HG03064 (cell line): ENCODE data around the gene UBE2S.
"Not testable (repeated sequence)": the region's sequence is repeated elsewhere in the genome, so short reads cannot be mapped to it uniquely, and the experiment has no call there.

ENCODE experiments used
- ATAC-seq: cut with Tn5 transposase; IDR thresholded peaks from one replicate; pipeline ENCODE4 v1.9.1; 2021; ENCODE audit warnings: low read depth; ENCODE audit not compliant: unreplicated experiment

UBE2S gene

GRCh38 chr19:55440411-55441105 lies 33.0 kb upstream of the UBE2S start:
- no peak for ATAC-seq

GRCh38 chr19:55439052-55439451 lies 31.5 kb upstream of the UBE2S start:
- no peak for ATAC-seq

DNA sequence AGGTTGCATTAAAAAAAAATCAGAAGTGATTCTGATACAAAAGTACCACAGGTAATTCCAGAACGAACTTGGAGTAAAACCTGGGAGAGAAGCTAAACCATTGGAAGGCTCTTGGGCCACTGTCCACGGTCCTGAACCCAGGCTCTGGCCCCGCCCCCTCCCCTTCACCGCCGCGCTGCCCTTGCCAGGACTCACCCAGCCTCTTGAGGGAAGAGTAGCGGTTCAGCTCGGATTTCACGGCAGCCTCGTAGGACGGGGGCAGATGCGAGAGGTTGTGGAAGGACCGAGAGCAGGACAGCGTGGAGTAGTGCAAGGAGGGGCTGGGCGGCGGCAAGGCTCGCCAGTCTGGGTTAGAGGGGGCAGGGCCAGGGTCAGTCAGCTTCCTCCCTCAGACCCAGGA lies 29.8 kb upstream of the UBE2S start:
- ATAC-seq, result no peak

DNA sequence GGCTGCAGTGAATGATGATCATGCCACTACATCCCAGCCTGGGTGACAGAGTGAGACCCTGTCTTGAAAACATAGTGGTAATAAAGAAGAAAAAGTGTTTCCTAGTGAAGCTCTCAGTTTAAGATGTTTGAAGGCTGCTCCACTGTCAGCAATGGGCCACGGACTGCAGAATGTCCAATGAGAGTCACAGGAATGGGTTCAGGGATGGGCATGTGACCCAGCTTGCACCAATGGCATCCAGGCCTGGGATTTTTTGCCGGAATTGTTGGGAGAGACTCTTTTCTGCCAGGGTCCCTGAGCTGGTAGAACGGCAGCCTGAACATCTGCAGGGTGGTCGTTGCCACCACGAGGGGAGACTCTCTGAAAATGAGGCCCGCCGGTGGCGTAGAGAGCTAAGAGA lies 29.3 kb upstream of the UBE2S start:
- ATAC-seq, result no peak

GRCh38 chr19:55435020-55435419 lies 27.4 kb upstream of the UBE2S start:
- ATAC-seq, result no peak

DNA sequence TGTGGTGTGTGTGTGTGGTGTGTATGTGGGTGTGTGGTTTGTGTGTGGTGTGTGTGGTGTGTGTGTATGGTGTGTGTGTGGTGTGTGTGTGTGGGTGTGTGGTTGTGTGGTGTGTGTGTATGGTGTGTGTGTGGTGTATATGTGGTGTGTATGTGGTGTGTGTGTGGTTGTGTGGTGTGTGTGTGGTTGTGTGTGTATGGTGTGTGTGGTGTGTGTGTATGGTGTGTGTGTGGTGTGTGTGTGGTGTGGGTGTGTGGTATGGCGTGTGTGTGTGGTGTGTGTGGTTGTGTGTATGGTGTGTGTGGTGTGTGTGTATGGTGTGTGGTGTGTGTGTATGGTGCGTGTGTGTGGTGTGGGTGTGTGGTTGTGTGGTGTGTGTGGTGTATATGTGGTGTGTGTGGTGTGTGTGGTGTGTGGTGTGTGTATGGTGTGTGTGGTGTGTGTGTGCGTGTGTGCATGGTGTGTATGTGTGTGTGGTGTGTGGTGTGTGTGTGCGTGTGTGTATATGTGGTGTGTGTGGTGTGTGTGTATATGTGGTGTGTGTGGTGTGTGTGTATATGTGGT lies 26.9 kb upstream of the UBE2S start:
- no peak for ATAC-seq

DNA sequence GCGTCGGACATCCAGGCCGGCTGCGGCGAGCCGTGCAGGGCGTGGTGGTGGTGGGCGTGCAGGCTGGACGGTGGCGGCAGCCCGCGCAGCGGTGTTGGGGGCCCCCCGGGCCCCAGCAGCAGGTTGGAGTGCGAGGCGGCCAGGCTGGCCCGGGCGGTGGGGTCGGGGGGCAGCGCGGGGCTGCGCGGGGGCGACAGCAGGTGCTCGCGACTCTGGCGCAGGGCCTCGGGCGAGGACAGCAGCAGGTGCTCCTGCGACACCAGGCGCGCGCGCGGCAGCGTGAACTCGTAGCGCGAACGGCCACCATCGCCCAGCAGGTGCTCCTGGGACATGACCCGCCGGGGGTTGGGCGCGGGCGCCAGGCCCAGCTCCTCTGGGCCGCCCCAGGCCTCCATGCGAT lies 25.7 kb upstream of the UBE2S start:
- ATAC-seq, result no peak

DNA sequence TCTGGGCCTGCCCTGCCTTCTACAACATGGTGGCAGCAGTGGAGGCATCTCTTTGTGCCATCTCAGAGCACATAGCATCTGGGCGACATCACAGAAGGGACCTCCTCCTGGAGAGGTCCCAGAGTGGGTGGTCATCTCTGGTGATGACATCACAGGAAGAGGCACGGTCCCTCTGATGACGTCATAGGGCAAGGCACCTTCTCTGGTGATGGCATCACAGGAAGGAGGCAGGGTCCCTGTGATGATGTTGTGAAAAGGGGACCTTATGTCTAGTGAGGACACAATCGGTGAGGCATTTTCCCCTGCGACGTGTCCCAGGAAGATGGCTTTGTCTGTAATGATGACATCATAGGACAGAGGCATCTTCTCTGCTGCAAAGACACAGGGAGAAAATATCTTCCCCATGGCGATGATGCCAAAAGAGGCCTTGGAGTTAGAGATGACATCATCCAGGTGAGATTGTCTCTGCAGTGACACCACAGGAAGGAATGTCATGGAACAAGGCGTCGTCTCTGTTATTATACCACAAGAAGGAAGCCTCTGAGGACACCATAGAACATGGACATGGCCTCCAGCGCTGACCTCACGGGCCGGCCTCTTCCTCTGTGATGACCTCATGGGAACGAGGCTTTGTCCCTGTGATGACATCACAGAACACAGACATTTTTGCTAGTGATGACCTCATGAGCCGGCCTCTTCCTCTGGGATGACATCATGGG lies 24.8 kb upstream of the UBE2S start:
- no peak for ATAC-seq

- ATAC-seq, result no peak
Observed at GRCh38 chr19:55431183-55431582, 23.6 kb upstream of the UBE2S start.

DNA sequence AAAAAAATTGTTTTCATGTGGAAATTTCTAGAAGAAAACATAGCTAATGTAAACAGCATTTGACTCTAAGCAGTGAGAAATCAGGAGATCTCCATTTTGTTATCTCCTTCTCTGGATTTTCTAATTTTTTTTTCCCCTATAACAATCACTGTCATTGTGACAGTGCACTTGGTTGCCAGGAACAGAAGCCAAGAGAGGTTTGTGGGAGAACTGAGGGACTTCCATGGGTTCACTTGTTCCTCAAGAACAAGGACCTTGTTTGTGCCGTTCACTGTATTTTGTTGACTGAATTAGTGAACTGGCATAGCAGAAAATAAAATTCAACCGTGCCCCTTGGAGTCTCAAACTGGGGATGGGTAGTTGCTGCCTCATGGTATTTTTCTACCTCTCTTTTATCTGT lies 18.5 kb upstream of the UBE2S start:
- ATAC-seq, result no peak

- ATAC-seq, result no peak
Observed at GRCh38 chr19:55424518-55424917, 16.9 kb upstream of the UBE2S start.

DNA sequence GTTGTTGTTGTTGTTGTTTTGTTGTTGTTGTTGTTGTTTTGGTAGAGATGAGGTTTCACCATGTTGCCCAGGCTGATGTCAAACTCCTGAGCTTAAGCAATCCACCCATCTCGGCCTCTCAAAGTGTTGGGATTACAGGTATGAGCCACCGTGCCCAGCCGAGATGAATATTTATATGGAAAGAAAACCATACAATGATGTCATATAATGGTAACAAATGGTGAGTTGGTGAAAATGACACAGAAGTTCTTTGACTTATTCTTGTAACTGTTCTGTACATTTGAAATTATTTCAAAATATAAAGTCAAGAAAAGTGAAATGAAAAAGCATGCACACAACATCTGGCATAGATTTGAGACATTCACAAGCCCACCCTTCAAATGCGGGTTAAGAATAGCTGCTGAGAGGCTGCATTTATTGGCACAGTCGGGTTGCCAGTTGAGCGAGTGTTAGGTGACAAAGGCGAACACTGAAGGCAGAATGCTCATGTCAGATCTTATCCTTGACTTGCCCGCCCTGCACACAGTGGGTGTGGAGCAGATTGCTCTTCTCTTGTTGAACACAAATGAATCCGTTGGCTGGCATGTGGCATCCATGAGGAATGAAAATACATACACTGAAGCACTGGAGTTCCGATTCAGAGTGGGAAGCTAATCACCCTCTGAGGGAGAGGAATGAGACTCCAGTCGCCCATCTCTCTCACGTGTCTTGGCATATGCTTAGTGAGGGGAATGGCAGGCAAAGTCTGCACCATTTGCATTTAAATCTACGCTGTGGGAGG lies 15.8 kb upstream of the UBE2S start:
- ATAC-seq, result no peak

- not testable (repeated sequence) for ATAC-seq
Observed at GRCh38 chr19:55421281-55421680, 13.7 kb upstream of the UBE2S start.

GRCh38 chr19:55419624-55420236 lies 12.1 kb upstream of the UBE2S start:
- ATAC-seq, result no peak

DNA sequence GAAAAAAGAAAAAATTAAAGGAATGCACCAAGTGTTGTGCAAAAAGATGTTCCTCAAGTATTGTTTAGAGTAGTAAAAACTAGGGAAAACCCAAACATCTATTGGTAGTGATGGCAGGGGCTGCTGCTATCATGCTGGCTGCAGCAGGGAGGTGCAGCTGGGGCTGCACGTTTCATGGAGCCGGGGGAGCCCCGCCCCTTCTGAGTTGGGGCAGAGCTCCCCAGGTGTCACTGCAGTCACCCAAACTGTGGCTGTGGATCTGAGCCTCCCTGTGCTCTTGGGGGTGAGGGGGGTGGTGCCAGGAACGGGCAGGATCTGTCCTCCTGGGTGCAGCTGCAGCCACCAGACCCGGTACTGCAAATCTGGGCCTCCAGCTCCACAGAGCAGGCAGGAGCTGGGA lies 11.5 kb upstream of the UBE2S start:
- no peak for ATAC-seq

GRCh38 chr19:55418185-55418584 lies 10.6 kb upstream of the UBE2S start:
- ATAC-seq, result no peak

DNA sequence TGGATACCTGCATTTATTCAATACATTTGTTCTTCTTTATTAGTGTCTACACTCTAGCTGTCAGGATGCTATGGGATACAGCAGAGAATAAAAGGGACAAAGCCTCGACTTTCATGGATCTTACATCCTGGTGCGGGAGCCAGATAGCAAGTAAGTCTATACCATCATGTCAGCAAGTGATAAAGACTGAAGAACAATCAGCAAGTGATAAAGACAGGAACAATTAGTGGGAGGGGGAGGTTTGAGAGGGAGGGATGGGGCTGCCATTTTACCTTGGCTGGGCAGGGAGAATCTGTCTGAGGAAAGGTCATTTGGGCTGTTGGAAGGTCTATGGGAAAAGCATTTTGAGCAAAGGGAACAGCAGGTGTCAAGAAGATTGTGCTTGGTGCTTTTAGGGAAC lies 2.6 kb upstream of the UBE2S start:
- ATAC-seq, result no peak

DNA sequence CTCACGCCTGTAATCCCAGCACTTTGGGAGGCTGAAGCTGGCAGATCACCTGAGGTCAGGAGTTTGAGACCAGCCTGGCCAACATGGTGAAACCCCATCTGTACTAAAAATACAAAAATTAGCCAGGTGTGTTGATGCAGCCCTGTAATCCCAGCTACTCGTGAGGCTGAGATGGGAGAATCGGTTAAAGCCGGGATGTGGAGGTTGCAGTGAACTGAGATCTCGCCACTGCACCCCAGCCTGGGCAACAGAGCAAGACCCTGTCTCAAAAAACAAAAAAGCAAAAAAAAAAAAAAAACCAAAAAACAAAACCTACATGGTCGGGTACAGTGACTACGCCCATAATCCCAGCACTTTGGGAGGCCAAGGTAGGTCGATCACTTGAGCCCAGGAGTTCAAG lies 1.6 kb upstream of the UBE2S start:
- ATAC-seq, result not testable (repeated sequence)

DNA sequence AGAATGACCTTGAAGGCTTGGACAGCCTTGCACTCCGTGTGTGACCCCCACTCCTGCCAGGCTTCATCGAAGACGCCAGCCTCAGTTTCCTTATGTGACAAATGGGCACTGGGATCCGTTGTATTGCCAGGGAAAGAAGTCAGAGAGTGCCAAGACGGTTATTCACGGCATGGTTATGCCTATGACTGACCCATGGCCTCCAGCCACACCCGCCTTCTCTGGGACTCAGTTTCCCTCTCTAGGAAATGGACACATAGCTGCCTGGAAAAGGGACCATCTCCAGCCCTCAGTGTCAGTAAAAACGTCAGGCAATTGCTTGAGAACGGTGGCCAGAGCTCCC lies 915 bp upstream of the UBE2S start:
- ATAC-seq, result no peak

- ATAC-seq, result peak; percentile 80
Observed at GRCh38 chr19:55407800-55408532, 378 bp upstream of the UBE2S start.
